Keratinocyte (primary cell): ENCODE measurements around the gene NEGR1. TPM values are rescaled to one million over a fixed set of nuclear protein-coding genes. Genes with fewer than 3 reads are reported as not detected.

Experiments used
- DNase-seq: peaks from one replicate; pipeline ENCODE4 v3.0.0-alpha.2; 2011; ENCODE audit warnings: low read depth, missing footprints, low spot score
- FAIRE-seq: peaks from 2 replicates; lab custom pipeline; 2011; peaks lifted over from hg19 to GRCh38; lab: Jason Lieb, UNC
- H2AFZ ChIP-seq: 2 replicates; pipeline ENCODE4 v1.6.0; 2012; ENCODE audit warnings: low read length, control low read depth, inconsistent platforms; ENCODE audit not compliant: control insufficient read depth
- H3K27ac ChIP-seq: 2 replicates; pipeline ENCODE4 v1.5.1; 2011; ENCODE audit warnings: low read length; ENCODE audit not compliant: control insufficient read depth, insufficient read depth
- H3K27me3 ChIP-seq: 3 replicates; pipeline ENCODE4 v1.6.0; 2011; ENCODE audit warnings: low read length; ENCODE audit not compliant: control insufficient read depth, insufficient read depth; ENCODE audit errors: extremely low read depth
- H3K36me3 ChIP-seq, 2 experiments: 2 replicates in 1 of 2; 3 replicates in 1 of 2; pipeline ENCODE4 v1.5.1; 2011; ENCODE audit warnings: low read length in 2 of 2, mild to moderate bottlenecking in 1 of 2; ENCODE audit not compliant: control insufficient read depth in 2 of 2, insufficient read depth in 2 of 2; ENCODE audit errors: extremely low read depth in 1 of 2
- H3K4me1 ChIP-seq: 3 replicates; pipeline ENCODE4 v1.5.1; 2011; ENCODE audit warnings: low read length; ENCODE audit not compliant: control insufficient read depth, insufficient read depth; ENCODE audit errors: extremely low read depth
- H3K4me2 ChIP-seq: 3 replicates; pipeline ENCODE4 v1.6.0; 2011; ENCODE audit warnings: low read depth, low read length; ENCODE audit not compliant: control insufficient read depth, insufficient read depth; ENCODE audit errors: extremely low read depth
- H3K4me3 ChIP-seq, 3 experiments: fragments of 200-600 bp in 1 of 3; sonication (generic) in 1 of 3; 2 replicates in 2 of 3; 3 replicates in 1 of 3; pipeline ENCODE4 v1.5.1; 2011 to 2016; ENCODE audit warnings: low read length in 3 of 3, mild to moderate bottlenecking in 3 of 3, control low read depth in 2 of 3, inconsistent platforms in 1 of 3, low read depth in 1 of 3, mixed read lengths in 1 of 3, mixed run types in 1 of 3, moderate library complexity in 1 of 3; ENCODE audit not compliant: control insufficient read depth in 2 of 3, insufficient read depth in 2 of 3; ENCODE audit errors: extremely low read depth in 1 of 3
- H3K79me2 ChIP-seq: 2 replicates; pipeline ENCODE4 v1.6.0; 2012; ENCODE audit warnings: low read length; ENCODE audit not compliant: control insufficient read depth, insufficient read depth
- H3K9ac ChIP-seq: 3 replicates; pipeline ENCODE4 v1.6.0; 2011; ENCODE audit warnings: low read length; ENCODE audit not compliant: control insufficient read depth, insufficient read depth; ENCODE audit errors: extremely low read depth
- H3K9me1 ChIP-seq: 3 replicates; pipeline ENCODE4 v1.6.0; 2011; ENCODE audit warnings: low read length; ENCODE audit not compliant: control insufficient read depth, insufficient read depth; ENCODE audit errors: extremely low read depth
- H3K9me3 ChIP-seq: 2 replicates; pipeline ENCODE4 v1.5.1; 2012; ENCODE audit warnings: low read depth, low read length; ENCODE audit not compliant: control insufficient read depth
- H4K20me1 ChIP-seq: 3 replicates; pipeline ENCODE4 v1.6.0; 2011; ENCODE audit warnings: low read length; ENCODE audit not compliant: control insufficient read depth, insufficient read depth; ENCODE audit errors: extremely low read depth
- CTCF ChIP-seq, 3 experiments: IDR thresholded peaks in 1 of 3; conservative IDR thresholded peaks in 1 of 3; optimal IDR thresholded peaks in 1 of 3; 2 replicates in 2 of 3; 3 replicates in 1 of 3; pipeline versions ENCODE3 to v1.5.1; 2011; ENCODE audit warnings: low read length in 3 of 3, mild to moderate bottlenecking in 3 of 3, moderate library complexity in 2 of 3, control low read depth in 1 of 3, inconsistent platforms in 1 of 3; ENCODE audit not compliant: insufficient read depth in 2 of 3; ENCODE audit errors: extremely low read depth in 1 of 3
- EZH2 ChIP-seq: IDR thresholded peaks from one replicate; pipeline ENCODE4 v1.6.1; 2012; ENCODE audit warnings: inconsistent platforms, mild to moderate bottlenecking, low read length, moderate library complexity
- dilution Hi-C: fragments of 300-500 bp; cut with MboI; formaldehyde crosslinking; loops from one replicate; pipeline ENCODE4 v1.7.0; 2020; ENCODE audit warnings: low sequenced_read_pairs; ENCODE audit not compliant: extremely low pct_ligation_motif_present
- polyA plus RNA-seq, 5 experiments: library from polyadenylated mRNA; depleted of rRNA in 3 of 5; stranded (reverse) in 3 of 5; stranded (forward) in 1 of 5; unstranded in 1 of 5; fragments of >200 nt; gene quantifications; 1 replicate in 1 of 5; 2 replicates in 3 of 5; 3 replicates in 1 of 5; pipeline versions ENCODE4 v1.2.1 to v1.2.3, GENCODE V29; 2011 to 2012; ENCODE audit warnings: missing spikeins in 2 of 5, low read depth in 1 of 5, low replicate concordance in 1 of 5

NEGR1 gene
- polyA plus RNA-seq, 1 donor (not counting 4 experiments of a cell fraction or from before 2014, with no cell fraction given): 1.6 TPM

- Histone ChIP-seq H3K4me2 (no peak overlapping the region), H3K27me3 (no peaks in the 10 kb centered on the region), H3K4me1 (peaks cover 17% of the 10 kb centered on the region), H4K20me1 (no peaks in the 10 kb centered on the region), H3K9me3 (no peaks in the 10 kb centered on the region), H3K9ac (no peak overlapping the region), H3K4me3 (no peak overlapping the region), H3K9me1 (no peaks in the 10 kb centered on the region), H3K36me3 (no peaks in the 10 kb centered on the region), H2AFZ (no peak overlapping the region), H3K79me2 (no peaks in the 10 kb centered on the region), H3K27ac (no peak overlapping the region)
- DNase-seq (no peak), FAIRE-seq (no peak)
- TF ChIP-seq CTCF (optimal IDR thresholded peaks at IDR 0.05 in 1 of 3, IDR thresholded peaks at IDR 0.05 in 1 of 3, conservative IDR thresholded peaks at IDR 0.05 in 1 of 3; ENCODE audit: extremely low read depth in 1 of 3, insufficient read depth in 2 of 3, low read length in 3 of 3) (no peak), EZH2 (no peak)
- dilution Hi-C loops: no loop called here
Observed at GRCh38 chr1:72066431-72066830, 215.9 kb downstream of the NEGR1 start.

GRCh38 chr1:72064196-72065075 lies 217.9 kb downstream of the NEGR1 start:
- no peak overlapping the region for H3K4me3 ChIP-seq
- no peaks in the 10 kb centered on the region for H3K79me2 ChIP-seq
- H3K9me1 ChIP-seq: no peaks in the 10 kb centered on the region
- no peak for FAIRE-seq
- peaks cover 17% of the 10 kb centered on the region for H3K4me1 ChIP-seq
- no peaks in the 10 kb centered on the region for H4K20me1 ChIP-seq
- no peaks in the 10 kb centered on the region for H3K36me3 ChIP-seq
- no peaks in the 10 kb centered on the region for H3K9me3 ChIP-seq
- dilution Hi-C loops: no loop called here
- H3K27me3 ChIP-seq: no peaks in the 10 kb centered on the region
- TF ChIP-seq EZH2: no peak
- TF ChIP-seq CTCF (optimal IDR thresholded peaks at IDR 0.05 in 1 of 3, IDR thresholded peaks at IDR 0.05 in 1 of 3, conservative IDR thresholded peaks at IDR 0.05 in 1 of 3; ENCODE audit: extremely low read depth in 1 of 3, insufficient read depth in 2 of 3, low read length in 3 of 3): no peak
- no peak overlapping the region for H3K9ac ChIP-seq
- no peak overlapping the region for H3K27ac ChIP-seq
- no peak overlapping the region for H2AFZ ChIP-seq
- H3K4me2 ChIP-seq: no peak overlapping the region
- DNase-seq: no peak
